Stimulated activated CD8-positive, alpha-beta memory T cell treated with anti-CD3 and anti-CD28 coated beads, Interleukin-4, amount 100 ng/mL, for 24 hours (primary cell): ENCODE measurements around the gene TNFSF13B.
"Not testable (repeated sequence)": the region's sequence is repeated elsewhere in the genome, so short reads cannot be mapped to it uniquely, and the experiment has no call there.

ENCODE experiments used
- DNase-seq: peaks from one replicate; pipeline ENCODE4 v3.0.0-alpha.2; 2020; ENCODE audit warnings: low read depth

TNFSF13B gene

GRCh38 chr13:108269601-108270328, at the start of gene TNFSF13B:
Gene TNFSF13B, plus strand, starts transcription at chr13:108269718. Its CDS starts 178 bp downstream, at chr13:108269896.
- peak; percentile 8 for DNase-seq

DNA sequence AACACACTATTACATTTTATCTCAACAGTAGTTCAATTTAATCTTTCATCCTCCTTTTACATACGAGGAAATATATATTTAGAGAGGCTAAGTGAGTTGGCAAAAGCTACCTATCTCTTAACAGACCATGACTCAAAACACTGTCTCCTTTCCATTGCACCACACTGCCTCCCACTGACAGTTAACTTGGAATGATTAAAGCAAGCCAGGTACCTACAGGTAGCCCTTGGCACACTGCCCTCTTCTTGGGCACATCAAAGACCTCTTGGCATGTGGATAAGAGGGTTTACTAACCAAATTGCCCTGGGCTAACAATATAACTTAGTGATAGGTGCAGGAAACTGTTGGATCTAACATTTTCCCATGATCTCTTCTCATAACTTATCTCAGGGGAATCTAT, 49.5 kb upstream of the TNFSF13B start:
- DNase-seq, result no peak

GRCh38 chr13:108223687-108224503, 45.6 kb upstream of the TNFSF13B start:
- DNase-seq, result no peak

DNA sequence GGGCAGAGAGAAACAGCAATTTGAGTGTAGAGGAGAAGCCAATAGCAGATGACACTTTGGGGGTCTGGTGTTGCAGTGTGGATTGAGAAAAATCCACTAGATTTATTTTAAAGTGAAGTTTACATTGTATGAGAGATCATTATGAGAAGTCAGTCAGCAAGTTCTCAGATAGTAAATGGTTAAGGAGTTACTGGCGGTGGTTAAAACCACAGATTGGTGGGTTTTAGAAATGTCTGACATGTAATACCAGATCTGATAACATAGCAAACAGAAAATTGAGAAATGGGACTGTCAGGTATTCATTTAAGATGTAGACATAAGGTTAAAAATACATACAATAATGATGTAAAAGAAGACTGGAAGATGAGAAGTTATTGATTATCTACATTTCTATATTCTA, 44.1 kb upstream of the TNFSF13B start:
- no peak for DNase-seq

GRCh38 chr13:108226184-108226583, 43.3 kb upstream of the TNFSF13B start:
- no peak for DNase-seq

GRCh38 chr13:108227651-108228272, 41.8 kb upstream of the TNFSF13B start:
- no peak for DNase-seq

- DNase-seq, result no peak
Measured at GRCh38 chr13:108230377-108230776, 39.1 kb upstream of the TNFSF13B start.

DNA sequence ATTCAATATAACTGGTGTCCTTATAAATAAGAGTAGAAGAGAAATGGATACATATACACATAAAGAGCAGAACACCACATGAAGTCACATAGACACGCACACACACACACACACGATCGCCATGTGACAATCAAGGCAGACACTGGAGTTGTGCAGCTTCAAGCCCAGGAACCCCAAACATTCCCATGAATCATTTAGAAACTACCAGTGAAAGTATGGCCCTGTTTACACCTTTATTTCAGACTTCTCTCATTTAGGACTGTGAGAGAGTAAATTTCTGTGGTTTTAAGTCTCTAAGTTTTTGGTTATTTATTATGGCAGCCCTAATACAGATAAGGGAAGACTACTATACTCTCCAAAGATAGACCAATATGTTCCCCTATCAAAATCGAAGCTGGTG, 20.4 kb upstream of the TNFSF13B start:
- DNase-seq, result no peak

- DNase-seq, result no peak
Measured at GRCh38 chr13:108257248-108257647, 12.3 kb upstream of the TNFSF13B start.

GRCh38 chr13:108263621-108264355, 5.7 kb upstream of the TNFSF13B start:
- no peak for DNase-seq

- DNase-seq, result no peak
Measured at GRCh38 chr13:108266321-108266990, 3.1 kb upstream of the TNFSF13B start.

- no peak for DNase-seq
Measured at GRCh38 chr13:108267347-108267746, 2.2 kb upstream of the TNFSF13B start.

GRCh38 chr13:108267855-108268254, 1.7 kb upstream of the TNFSF13B start:
- not testable (repeated sequence) for DNase-seq

GRCh38 chr13:108268466-108269112, 929 bp upstream of the TNFSF13B start:
- DNase-seq, result no peak

DNA sequence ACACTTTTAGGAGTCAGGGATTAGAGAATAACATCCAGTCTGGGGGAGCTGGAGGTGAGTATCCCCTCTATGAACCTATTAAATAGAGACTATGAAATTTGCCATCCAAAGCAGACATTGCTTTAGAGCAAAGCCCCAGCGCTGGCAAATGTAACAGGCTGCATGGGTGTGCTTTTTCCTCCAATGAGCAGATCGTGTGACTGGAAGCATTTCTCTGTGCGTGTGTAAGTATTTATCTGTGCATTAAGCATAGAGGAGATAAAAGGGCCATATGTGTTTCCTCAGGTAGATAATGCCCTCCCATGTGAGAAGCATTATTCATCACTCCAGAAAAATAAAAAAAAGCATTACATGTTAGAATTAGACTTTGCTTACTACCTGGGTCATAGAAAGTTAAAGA, 924 bp downstream of the TNFSF13B start:
- no peak for DNase-seq

GRCh38 chr13:108272333-108272732, 2.8 kb downstream of the TNFSF13B start:
- no peak for DNase-seq

DNA sequence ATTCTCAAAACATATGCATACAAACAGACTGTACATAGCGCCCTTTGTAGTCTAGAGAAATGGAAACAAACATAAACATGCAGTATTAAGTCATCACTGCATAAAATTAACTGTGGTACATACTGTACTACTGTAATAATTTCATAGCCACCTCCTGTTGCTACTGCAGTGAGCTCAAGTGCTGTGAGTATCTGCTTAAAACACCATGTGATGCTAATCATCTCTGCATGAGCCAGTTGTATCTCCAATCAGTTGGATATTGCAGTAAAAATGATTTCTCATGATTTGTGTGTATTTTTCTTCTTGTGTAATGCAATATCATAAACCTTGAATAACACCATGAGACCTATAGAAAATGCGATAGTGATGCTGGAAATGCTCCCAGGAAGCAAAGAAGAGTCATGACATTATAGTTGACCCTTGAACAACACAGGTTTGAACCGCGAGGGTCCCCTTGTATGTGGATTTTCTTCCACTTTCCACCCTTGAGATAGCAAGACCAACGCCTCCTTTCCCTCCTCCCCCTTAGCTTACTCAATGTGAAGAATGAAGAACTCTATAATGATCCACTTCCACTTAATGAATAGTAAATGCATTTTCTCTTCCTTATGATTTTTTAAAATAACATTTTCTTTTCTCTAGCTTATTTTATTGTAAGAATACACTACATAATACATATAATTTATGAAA, 4.1 kb downstream of the TNFSF13B start:
- DNase-seq, result no peak

- no peak for DNase-seq
Measured at GRCh38 chr13:108274718-108275117, 5.2 kb downstream of the TNFSF13B start.

GRCh38 chr13:108276060-108276459, 6.5 kb downstream of the TNFSF13B start:
- DNase-seq, result no peak

GRCh38 chr13:108278466-108278865, 8.9 kb downstream of the TNFSF13B start:
- DNase-seq, result no peak

GRCh38 chr13:108281901-108282300, 12.4 kb downstream of the TNFSF13B start:
- no peak for DNase-seq
